Mucosa of stomach (tissue), 1 donor: ENCODE results near the gene DGKQ.
"Not testable (repeated sequence)": the region's sequence is repeated elsewhere in the genome, so short reads cannot be mapped to it uniquely, and the experiment has no call there.

Experiments used
- H3K27me3 ChIP-seq: one replicate; pipeline ENCODE4 v1.7.0; 2013; ENCODE audit warnings: mild to moderate bottlenecking, low read length; ENCODE audit not compliant: control insufficient read depth, insufficient read depth
- H3K36me3 ChIP-seq: one replicate; pipeline ENCODE4 v1.7.0; 2013; ENCODE audit warnings: low read length; ENCODE audit not compliant: control insufficient read depth, insufficient read depth
- H3K4me1 ChIP-seq: one replicate; pipeline ENCODE4 v1.7.0; 2013; ENCODE audit warnings: mild to moderate bottlenecking, low read length; ENCODE audit not compliant: control insufficient read depth, insufficient read depth
- H3K4me3 ChIP-seq: one replicate; pipeline ENCODE4 v1.7.0; 2013; ENCODE audit warnings: low read length
- H3K9ac ChIP-seq: one replicate; pipeline ENCODE4 v1.7.0; 2013; ENCODE audit warnings: mild to moderate bottlenecking, low read length, moderate library complexity
- H3K9me3 ChIP-seq: one replicate; pipeline ENCODE4 v1.7.0; 2013; ENCODE audit warnings: mild to moderate bottlenecking, low read length, moderate library complexity; ENCODE audit not compliant: control insufficient read depth
- donor health status: Pancreatic carcinoma.

Gene DGKQ

GRCh38 chr4:950136-951020 lies 23.0 kb downstream of the DGKQ start:
- Histone ChIP-seq H3K9me3 (no peaks in the 10 kb centered on the region), H3K4me1 (no peaks in the 10 kb centered on the region), H3K9ac (no peak overlapping the region), H3K27me3 (no peaks in the 10 kb centered on the region), H3K4me3 (no peak overlapping the region), H3K36me3 (no peaks in the 10 kb centered on the region)

GRCh38 chr4:949656-950055 lies 23.7 kb downstream of the DGKQ start:
- no peaks in the 10 kb centered on the region for H3K36me3 ChIP-seq
- no peaks in the 10 kb centered on the region for H3K4me1 ChIP-seq
- no peak overlapping the region for H3K4me3 ChIP-seq
- no peaks in the 10 kb centered on the region for H3K27me3 ChIP-seq
- H3K9me3 ChIP-seq: no peaks in the 10 kb centered on the region
- no peak overlapping the region for H3K9ac ChIP-seq

- Histone ChIP-seq H3K9me3 (no peaks in the 10 kb centered on the region), H3K27me3 (no peaks in the 10 kb centered on the region), H3K4me1 (no peaks in the 10 kb centered on the region), H3K9ac (no peak overlapping the region), H3K4me3 (no peak overlapping the region), H3K36me3 (no peaks in the 10 kb centered on the region)
Observed at GRCh38 chr4:948936-949300, 24.5 kb downstream of the DGKQ start.

- Histone ChIP-seq H3K9ac (no peak overlapping the region), H3K27me3 (no peaks in the 10 kb centered on the region), H3K36me3 (no peaks in the 10 kb centered on the region), H3K4me1 (no peaks in the 10 kb centered on the region), H3K4me3 (no peak overlapping the region), H3K9me3 (no peaks in the 10 kb centered on the region)
Observed at GRCh38 chr4:948101-948935, 25.1 kb downstream of the DGKQ start.

- Histone ChIP-seq H3K9me3 (no peaks in the 10 kb centered on the region), H3K36me3 (no peaks in the 10 kb centered on the region), H3K4me1 (no peaks in the 10 kb centered on the region), H3K4me3 (no peak overlapping the region), H3K9ac (no peak overlapping the region), H3K27me3 (no peaks in the 10 kb centered on the region)
Observed at GRCh38 chr4:947491-947971, 25.8 kb downstream of the DGKQ start.

DNA sequence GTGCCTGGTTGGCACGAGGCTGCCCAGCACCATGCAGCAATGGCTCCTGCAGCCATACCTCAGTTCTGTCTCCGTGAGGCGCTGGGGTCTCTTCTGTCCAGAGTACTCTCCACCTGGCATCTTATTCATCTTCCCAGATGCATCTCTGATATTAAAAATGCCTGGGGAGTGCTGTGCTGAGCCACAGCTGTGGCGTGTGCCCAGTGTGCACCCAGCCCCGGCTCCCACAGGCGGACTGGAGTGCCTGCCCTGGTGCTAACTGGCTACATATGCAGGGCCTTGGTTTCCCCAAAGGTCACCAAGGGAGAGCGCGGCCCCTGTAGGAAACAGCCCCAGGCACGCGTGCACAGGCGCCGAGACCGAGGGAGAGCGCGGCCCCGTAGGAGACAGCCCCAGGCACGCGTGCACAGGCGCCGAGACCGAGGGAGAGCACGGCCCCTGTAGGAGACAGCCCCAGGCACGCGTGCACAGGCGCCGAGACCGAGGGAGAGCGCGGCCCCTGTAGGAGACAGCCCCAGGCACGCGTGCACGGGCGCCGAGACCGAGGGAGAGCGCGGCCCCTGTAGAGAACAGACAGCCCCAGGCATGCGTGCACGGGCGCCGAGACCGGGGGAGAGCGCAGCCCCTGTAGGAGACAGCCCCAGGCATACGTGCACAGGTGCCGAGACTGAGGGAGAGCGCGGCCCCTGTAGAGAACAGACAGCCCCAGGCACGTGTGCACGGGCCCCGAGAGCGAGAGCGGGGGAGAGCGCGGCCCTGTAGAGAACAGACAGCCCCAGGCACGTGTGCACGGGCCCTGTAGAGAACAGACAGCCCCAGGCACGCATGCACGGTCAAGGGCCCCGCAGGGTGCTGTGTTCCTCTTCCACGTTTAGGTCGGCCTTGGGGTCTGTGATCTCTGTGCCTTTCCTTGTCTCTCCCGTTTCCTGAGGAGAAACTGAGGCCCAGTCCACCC lies 26.6 kb downstream of the DGKQ start:
- no peaks in the 10 kb centered on the region for H3K27me3 ChIP-seq
- no peaks in the 10 kb centered on the region for H3K4me1 ChIP-seq
- H3K9me3 ChIP-seq: no peaks in the 10 kb centered on the region
- H3K9ac ChIP-seq: no peak overlapping the region
- H3K36me3 ChIP-seq: no peaks in the 10 kb centered on the region
- no peak overlapping the region for H3K4me3 ChIP-seq

- no peaks in the 10 kb centered on the region for H3K27me3 ChIP-seq
- no peak overlapping the region for H3K4me3 ChIP-seq
- H3K4me1 ChIP-seq: no peaks in the 10 kb centered on the region
- no peaks in the 10 kb centered on the region for H3K9me3 ChIP-seq
- no peak overlapping the region for H3K9ac ChIP-seq
- H3K36me3 ChIP-seq: no peaks in the 10 kb centered on the region
Observed at GRCh38 chr4:946103-946450, 27.3 kb downstream of the DGKQ start.

DNA sequence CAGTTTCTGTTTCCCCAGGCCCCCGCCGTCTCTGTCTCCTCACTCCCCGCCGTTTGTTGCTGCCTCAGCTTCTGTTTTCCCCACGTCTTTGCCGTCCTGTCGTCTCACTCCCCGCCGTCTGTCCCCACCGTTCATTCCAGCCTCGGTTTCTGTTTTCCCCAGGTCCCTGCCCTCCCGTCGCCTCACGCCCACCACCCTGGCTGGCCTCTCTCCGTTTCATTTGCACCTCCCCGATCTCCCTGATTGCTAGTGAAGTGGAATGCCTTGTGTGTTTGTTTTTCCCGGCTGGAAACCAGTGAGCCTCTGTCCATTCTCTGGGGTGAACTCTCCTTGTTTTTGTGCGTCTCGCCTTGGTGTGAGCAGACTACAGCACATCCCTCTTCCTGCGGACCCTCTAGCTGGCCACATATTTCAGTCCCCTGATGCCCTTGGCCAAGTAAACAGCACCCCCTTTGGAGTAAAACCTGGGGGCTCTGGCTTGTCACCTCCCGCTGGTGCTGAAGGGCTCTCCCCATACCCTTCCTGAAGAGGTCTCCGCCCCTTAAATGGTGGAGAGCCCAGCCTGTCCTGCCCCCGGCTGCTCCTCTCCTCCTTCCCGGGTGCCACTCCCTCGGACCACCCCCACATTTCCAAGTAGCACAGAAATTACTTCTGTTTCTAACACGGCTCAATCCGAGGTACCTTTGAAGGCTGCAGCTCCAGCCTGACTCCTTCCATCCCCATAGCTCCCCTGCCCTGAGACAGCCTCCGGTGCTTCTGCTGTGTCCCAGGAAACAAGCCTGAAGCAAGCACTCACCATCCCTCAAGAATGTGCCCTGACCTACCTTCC lies 27.9 kb downstream of the DGKQ start:
- no peak overlapping the region for H3K9ac ChIP-seq
- H3K4me1 ChIP-seq: no peaks in the 10 kb centered on the region
- H3K36me3 ChIP-seq: no peaks in the 10 kb centered on the region
- no peak overlapping the region for H3K4me3 ChIP-seq
- no peaks in the 10 kb centered on the region for H3K9me3 ChIP-seq
- H3K27me3 ChIP-seq: no peaks in the 10 kb centered on the region

GRCh38 chr4:939508-939907 lies 33.9 kb downstream of the DGKQ start:
- not testable (repeated sequence) for H3K4me1 ChIP-seq, H3K9me3 ChIP-seq, H3K27me3 ChIP-seq, H3K36me3 ChIP-seq, H3K9ac ChIP-seq, H3K4me3 ChIP-seq

DNA sequence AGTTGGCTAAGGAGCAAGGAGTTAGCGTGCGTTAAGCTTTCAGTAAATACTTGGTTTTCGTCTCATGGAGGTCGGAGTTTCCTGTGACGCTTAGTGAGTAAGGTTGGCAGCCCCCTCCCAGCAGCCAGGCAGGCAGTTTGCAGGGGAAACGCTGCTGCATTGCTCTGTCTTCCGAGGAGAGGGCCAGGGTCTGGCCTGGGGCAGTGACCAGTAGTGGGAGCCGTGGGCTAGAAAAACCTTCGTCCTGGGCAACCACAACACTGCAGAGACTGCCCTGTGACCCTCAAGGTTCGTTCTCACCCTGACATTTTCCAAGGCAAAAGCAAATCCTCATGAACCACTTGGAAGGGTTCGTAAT lies 40.7 kb downstream of the DGKQ start:
- peak overlapping the region; percentile 95 for H3K9ac ChIP-seq
- peaks cover 25% of the 10 kb centered on the region for H3K4me1 ChIP-seq
- no peaks in the 10 kb centered on the region for H3K27me3 ChIP-seq
- no peaks in the 10 kb centered on the region for H3K36me3 ChIP-seq
- H3K9me3 ChIP-seq: no peaks in the 10 kb centered on the region
- peak overlapping the region; percentile 85 for H3K4me3 ChIP-seq
